ENCODE data around the gene BIRC7. TPM values are rescaled to one million over a fixed set of nuclear protein-coding genes. Genes with fewer than 3 reads are reported as not detected.

The BIRC7 gene
- total and polyA plus RNA-seq, 8 donors: 0.09 TPM; not detected in 7

DNA sequence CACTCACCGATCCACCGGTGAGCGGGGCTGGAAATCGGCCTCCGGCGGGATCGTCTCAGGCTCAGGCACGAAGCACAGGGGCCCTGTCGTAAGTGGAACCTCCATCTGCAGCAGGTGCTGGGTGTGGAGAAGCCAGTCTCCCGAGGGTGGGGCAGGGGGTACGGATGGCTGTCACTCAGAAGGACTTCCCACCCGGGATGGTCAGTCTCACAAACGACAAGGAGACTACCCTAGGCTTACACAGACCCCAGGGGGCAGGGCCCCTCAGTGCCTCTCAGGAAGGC, 47.6 kb upstream of the BIRC7 start:
- H3K4me3 ChIP-seq: no peak overlapping the region
- no peak for FAIRE-seq
- no peak overlapping the region for H3K27ac ChIP-seq
- no peak for ATAC-seq
- no peaks in the 10 kb centered on the region for H3K27me3 ChIP-seq
- intact Hi-C loops (cut with DNase I): no loop called here
- peak in 1 of 6 donors; percentile 60 for DNase-seq
- no peaks in the 10 kb centered on the region for H3K4me1 ChIP-seq
- no peaks in the 10 kb centered on the region for H3K9me3 ChIP-seq
- WGBS, 2 donors: 70 to 81% methylated on average over 13 of the region's 13 CpGs
- H3K36me3 ChIP-seq: no peaks in the 10 kb centered on the region
- TF ChIP-seq, protein P1, sequence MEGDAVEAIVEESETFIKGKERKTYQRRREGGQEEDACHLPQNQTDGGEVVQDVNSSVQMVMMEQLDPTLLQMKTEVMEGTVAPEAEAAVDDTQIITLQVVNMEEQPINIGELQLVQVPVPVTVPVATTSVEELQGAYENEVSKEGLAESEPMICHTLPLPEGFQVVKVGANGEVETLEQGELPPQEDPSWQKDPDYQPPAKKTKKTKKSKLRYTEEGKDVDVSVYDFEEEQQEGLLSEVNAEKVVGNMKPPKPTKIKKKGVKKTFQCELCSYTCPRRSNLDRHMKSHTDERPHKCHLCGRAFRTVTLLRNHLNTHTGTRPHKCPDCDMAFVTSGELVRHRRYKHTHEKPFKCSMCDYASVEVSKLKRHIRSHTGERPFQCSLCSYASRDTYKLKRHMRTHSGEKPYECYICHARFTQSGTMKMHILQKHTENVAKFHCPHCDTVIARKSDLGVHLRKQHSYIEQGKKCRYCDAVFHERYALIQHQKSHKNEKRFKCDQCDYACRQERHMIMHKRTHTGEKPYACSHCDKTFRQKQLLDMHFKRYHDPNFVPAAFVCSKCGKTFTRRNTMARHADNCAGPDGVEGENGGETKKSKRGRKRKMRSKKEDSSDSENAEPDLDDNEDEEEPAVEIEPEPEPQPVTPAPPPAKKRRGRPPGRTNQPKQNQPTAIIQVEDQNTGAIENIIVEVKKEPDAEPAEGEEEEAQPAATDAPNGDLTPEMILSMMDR (IDR thresholded peaks at IDR 0.05): no peak

DNA sequence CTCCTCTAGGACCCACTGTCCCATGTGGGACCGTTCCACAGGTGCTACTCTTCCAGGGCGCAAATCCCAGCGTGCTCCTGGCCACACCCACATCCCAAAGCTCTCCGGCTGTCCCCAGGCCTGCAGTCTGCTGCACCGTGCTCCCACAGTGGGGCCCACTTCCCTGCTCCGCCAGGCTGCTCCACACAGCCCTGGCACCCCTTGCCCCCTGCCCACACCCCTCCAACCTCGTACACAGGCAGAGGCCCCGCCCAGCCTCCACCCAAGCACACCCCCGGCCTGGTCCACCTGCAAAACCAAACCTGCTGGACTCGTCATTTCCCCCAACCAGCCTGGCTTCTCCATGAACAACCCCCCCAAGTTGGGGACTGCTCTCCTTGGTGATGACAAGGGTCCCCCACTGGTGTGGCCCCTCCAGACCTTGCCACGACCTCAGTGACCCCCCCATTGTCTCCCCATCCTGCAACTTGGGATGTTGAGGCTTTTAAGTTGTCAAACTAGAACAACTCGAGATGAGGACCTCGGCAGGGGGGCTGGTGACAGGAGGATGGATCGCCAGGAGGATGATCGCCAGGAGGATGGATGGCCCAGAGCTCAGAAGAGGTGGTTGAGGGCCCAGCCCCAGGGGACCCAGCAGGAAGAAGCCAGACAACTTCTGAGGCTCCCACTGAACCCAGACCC, 46.9 kb upstream of the BIRC7 start:
- intact Hi-C loops (cut with DNase I): no loop called here
- WGBS, 2 donors: 59 to 70% methylated on average over 14 to 15 of the region's 15 CpGs
- Histone ChIP-seq H3K36me3 (no peaks in the 10 kb centered on the region), H3K4me1 (no peaks in the 10 kb centered on the region), H3K9me3 (no peaks in the 10 kb centered on the region), H3K4me3 (no peak overlapping the region), H3K27ac (no peak overlapping the region), H3K27me3 (no peaks in the 10 kb centered on the region)
- DNase-seq: peak in 1 of 6 donors; percentile 60
- ATAC-seq: no peak
- TF ChIP-seq, protein P1 (IDR thresholded peaks at IDR 0.05): no peak
- no peak for FAIRE-seq

DNA sequence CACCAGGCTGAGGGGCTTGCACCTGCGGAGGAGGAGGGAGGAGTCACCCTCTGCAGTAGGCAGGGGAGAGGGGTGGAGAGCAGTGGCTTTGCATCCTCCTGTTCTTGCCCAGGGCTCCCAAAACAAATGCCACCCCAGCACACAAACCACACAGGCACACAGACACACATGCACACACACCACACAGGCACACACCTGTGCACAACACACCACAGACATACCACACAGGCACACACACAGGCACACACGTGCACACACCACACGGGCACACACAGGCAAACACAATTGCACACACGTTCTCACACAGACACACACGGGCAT, 46.4 kb upstream of the BIRC7 start:
- H3K4me3 ChIP-seq: no peak overlapping the region
- TF ChIP-seq, protein P1 (IDR thresholded peaks at IDR 0.05): no peak
- no peak for ATAC-seq
- H3K27me3 ChIP-seq: no peaks in the 10 kb centered on the region
- 57 to 78% methylated on average over 4 to 5 of the region's 5 CpGs for WGBS, 2 donors
- DNase-seq: no peak
- intact Hi-C loops (cut with DNase I): no loop called here
- H3K36me3 ChIP-seq: no peaks in the 10 kb centered on the region
- H3K4me1 ChIP-seq: no peaks in the 10 kb centered on the region
- no peak overlapping the region for H3K27ac ChIP-seq
- FAIRE-seq: no peak
- no peaks in the 10 kb centered on the region for H3K9me3 ChIP-seq

DNA sequence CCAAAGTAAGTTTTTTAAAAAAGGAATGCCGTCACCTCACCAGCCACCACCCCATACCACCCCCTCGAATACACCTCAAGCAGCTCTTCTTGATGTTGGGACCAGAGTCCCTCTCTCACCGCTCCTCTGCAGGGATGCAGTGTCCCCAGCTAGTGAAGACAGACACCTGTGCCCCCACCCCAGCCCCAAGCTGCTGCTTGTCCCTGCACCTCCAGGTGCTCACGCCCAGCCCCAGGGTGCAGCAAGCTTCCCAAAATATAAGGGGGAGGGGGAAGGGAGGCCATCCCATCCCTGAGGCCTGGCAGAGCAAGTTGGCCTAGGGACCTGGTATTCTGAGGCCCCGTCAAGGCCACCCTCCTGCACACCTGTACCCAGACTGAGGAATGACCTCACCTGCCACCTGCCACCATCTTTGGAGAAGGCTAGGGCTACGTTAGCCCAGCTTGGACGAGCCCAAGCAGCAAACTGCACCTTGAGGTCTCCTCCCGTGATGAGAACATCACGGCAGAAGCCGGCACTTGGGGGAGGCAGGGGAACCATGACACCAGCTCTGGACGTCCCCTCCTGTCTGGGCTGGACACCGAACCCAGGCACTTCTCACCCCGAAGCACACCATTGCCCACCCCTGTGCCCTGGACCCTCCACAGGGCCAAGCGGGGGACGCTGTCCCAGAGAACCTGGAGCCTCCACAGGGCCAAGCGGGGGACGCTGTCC, 45.7 kb upstream of the BIRC7 start:
- TF ChIP-seq, protein P1 (IDR thresholded peaks at IDR 0.05): no peak
- Histone ChIP-seq H3K4me3 (no peak overlapping the region), H3K27ac (no peak overlapping the region), H3K9me3 (no peaks in the 10 kb centered on the region), H3K27me3 (no peaks in the 10 kb centered on the region), H3K4me1 (no peaks in the 10 kb centered on the region), H3K36me3 (peaks cover 0 to 3% (median 0%) of the 10 kb centered on the region in 3 donors)
- FAIRE-seq: no peak
- intact Hi-C loops (cut with DNase I): no loop called here
- no peak for ATAC-seq
- DNase-seq: peak in 1 of 6 donors; percentile 52
- WGBS, 2 donors: 80 to 86% methylated on average over 17 of the region's 17 CpGs

DNA sequence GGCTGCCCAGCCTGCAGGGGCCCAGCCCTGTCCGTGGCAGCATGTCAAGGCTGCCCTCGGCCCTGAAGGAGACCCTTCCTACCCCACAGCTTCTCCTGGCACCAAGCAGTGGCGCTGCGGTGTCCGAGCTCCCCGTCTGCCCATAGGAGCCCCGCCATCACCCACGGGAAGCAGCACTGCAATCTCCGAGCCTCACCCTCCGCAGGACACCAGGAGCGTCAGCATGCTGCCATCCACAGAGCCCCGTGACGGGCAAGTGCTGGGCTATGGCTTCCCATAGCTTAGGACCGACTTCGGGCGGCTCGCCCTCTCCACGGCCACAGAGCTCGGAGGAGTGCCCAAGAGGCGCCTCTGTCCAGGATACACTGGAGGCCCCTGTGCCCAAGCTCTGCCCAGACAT, 44.9 kb upstream of the BIRC7 start:
- Histone ChIP-seq H3K27me3 (no peaks in the 10 kb centered on the region), H3K4me3 (no peak overlapping the region), H3K4me1 (no peaks in the 10 kb centered on the region), H3K27ac (no peak overlapping the region), H3K9me3 (no peaks in the 10 kb centered on the region), H3K36me3 (peaks cover 0 to 12% (median 0%) of the 10 kb centered on the region in 3 donors)
- TF ChIP-seq, protein P1 (IDR thresholded peaks at IDR 0.05): no peak
- FAIRE-seq (no peak), ATAC-seq (no peak), DNase-seq (peak in 1 of 6 donors; percentile 59)
- WGBS, 2 donors: 89 to 94% methylated on average over 20 of the region's 20 CpGs
- intact Hi-C loops (cut with DNase I): no loop called here

Data from pancreas (tissue), 10 donors.